Stimulated activated naive B cell treated with anti-CD40 and anti-IgM and Interleukin-4, amounts not matched to agents 10 μg/mL and 1 μg/mL and 100 μg/mL, for 72 hours (primary cell): ENCODE data around the gene BNC2.
"Not testable (repeated sequence)": the region's sequence is repeated elsewhere in the genome, so short reads cannot be mapped to it uniquely, and the experiment has no call there.

ENCODE experiments used
- ATAC-seq, 2 donors: fragments of 150-1000 bp; cut with Tn5 transposase; replicated peaks; 2 replicates each; pipeline ENCODE4 v1.10.0; 2021; ENCODE audit warnings: moderate library complexity in 1 of 2
- DNase-seq: peaks from one replicate; pipeline ENCODE4 v3.0.0; 2021
- H3K27ac Mint-ChIP-seq: one replicate; pipeline ENCODE4 v1.8.0; 2022; ENCODE audit warnings: mild to moderate bottlenecking, mixed read lengths
- H3K27me3 Mint-ChIP-seq, 2 donors: one replicate each; pipeline ENCODE4 v1.8.0; 2022; ENCODE audit warnings: mixed read lengths in 2 of 2
- H3K36me3 Mint-ChIP-seq, 2 donors: one replicate each; pipeline ENCODE4 v1.8.0; 2022; ENCODE audit warnings: mixed read lengths in 2 of 2, mild to moderate bottlenecking in 1 of 2
- H3K4me1 Mint-ChIP-seq, 2 donors: one replicate each; pipeline ENCODE4 v1.8.0; 2022; ENCODE audit warnings: mixed read lengths in 2 of 2, mild to moderate bottlenecking in 1 of 2
- H3K4me3 Mint-ChIP-seq, 2 donors: one replicate each; pipeline ENCODE4 v1.8.0; 2022; ENCODE audit warnings: mild to moderate bottlenecking in 2 of 2, mixed read lengths in 2 of 2, moderate library complexity in 1 of 2
- H3K9me3 Mint-ChIP-seq, 2 donors: one replicate each; pipeline ENCODE4 v1.8.0; 2022; ENCODE audit warnings: mixed read lengths in 2 of 2, mild to moderate bottlenecking in 1 of 2

The BNC2 gene

DNA sequence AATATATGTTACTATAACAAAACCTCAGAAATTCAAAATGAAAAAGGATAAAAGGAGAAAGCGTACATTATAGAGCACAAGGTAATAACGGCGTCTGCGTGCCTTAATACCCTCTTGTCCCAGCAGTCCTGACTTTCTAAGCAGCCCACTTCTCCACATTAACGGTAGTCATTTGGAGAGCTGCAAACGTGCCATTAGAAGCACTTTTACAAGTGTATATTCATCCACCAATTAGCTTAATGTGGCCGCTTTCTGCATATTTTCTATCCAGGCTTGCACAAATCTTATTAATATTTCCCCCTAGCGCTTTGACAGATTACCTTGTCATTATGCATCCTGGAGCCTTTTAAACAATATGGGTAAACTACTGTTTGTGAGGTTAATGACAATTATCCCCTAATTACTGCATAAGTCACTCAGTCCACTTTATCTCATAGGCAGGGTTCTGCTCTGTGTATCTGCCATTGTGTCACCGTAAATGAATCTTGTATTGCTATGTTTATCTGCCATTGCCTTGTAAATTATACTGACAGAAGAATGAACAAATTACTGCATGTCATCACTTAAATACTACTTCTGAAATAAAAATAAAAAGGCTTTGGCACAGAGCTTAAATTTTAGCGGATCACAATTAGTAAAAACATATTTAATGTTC lies 421.3 kb downstream of the BNC2 start:
- H3K27me3 Mint-ChIP-seq: no peaks in the 10 kb centered on the region
- no peaks in the 10 kb centered on the region for H3K36me3 Mint-ChIP-seq
- no peak overlapping the region for H3K4me3 Mint-ChIP-seq
- H3K4me1 Mint-ChIP-seq: no peaks in the 10 kb centered on the region
- DNase-seq: no peak
- no peak for ATAC-seq
- no peaks in the 10 kb centered on the region for H3K9me3 Mint-ChIP-seq
- H3K27ac Mint-ChIP-seq: no peak overlapping the region

DNA sequence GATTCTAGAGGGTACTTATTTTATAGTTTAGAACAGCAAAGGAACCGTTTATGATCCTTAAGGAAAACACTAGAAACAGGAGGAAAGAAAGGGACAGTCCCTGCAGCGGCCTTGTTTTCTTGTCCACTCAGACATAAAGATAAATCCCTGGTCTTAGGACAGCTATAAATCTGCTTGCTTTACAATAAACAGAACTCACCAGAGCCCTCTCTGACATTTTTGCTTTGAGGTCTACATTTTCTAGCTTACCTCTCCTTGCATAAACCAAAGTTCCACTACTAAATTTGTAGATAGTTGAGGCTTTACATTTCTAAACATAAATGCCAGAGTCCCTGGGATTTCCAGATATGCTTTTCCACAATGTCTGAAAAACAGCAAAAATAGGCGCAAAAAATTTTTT lies 422.5 kb downstream of the BNC2 start:
- ATAC-seq (no peak), DNase-seq (no peak)
- H3K27ac Mint-ChIP-seq: no peak overlapping the region
- no peaks in the 10 kb centered on the region for H3K27me3 Mint-ChIP-seq
- H3K36me3 Mint-ChIP-seq: no peaks in the 10 kb centered on the region
- H3K4me1 Mint-ChIP-seq: no peaks in the 10 kb centered on the region
- H3K9me3 Mint-ChIP-seq: no peaks in the 10 kb centered on the region
- no peak overlapping the region for H3K4me3 Mint-ChIP-seq

DNA sequence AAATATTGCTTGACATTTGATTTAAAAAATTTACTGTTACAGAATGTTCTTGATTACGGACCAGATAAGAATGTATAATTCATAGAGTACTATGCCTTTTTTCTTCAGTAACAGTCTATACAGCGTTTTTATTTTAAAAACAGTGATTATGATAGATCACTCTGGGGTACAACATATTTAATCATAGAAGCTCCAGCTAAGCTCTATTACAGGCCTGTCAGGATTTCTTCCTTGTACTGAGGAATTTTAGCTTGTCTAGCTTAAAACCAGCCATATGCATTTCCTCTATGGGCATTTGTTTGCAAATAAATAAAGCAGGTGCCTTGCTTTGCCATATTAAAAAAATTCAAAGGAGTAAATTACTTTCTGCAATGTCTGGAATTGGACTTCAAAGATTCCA lies 423.8 kb downstream of the BNC2 start:
- Mint-ChIP-seq H3K27me3 (no peaks in the 10 kb centered on the region), H3K4me1 (no peaks in the 10 kb centered on the region), H3K4me3 (no peak overlapping the region), H3K9me3 (no peaks in the 10 kb centered on the region), H3K27ac (no peak overlapping the region), H3K36me3 (no peaks in the 10 kb centered on the region)
- DNase-seq: no peak
- ATAC-seq: no peak

DNA sequence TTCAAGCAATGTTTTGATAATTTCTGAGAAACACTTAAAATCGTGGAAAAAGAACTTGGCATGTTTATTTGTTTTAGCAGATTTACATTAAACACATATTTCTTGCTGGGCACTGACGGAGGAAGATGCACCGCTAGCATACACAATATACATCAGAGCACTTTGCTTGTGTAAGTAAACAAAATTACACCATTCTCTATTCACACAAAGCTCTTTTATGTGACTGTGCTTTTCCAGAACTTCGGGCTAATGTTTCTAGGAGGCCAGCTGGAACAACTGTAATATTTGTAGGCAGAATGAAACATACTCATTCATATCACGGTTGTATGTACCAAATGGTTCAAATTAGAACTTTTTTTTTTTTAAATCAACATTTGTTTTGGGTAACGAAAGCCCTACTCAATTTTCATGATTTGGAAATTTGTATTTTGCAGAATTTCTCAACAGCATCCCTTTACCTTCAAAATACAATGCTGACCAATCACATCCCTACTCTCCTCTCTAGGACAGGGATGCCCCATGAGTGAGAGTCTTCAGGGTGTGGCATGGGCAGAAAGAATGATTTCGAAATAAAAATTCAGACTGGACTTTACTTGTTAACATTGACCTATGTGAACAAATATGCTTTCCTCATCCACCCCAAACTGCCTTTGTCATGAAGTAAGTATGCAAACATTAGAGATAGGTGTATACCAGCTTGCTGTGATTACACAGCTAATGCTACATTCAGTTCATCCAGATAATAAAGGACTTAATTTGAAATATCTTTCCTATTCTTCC lies 425.1 kb downstream of the BNC2 start:
- no peak overlapping the region for H3K27ac Mint-ChIP-seq
- DNase-seq: no peak

DNA sequence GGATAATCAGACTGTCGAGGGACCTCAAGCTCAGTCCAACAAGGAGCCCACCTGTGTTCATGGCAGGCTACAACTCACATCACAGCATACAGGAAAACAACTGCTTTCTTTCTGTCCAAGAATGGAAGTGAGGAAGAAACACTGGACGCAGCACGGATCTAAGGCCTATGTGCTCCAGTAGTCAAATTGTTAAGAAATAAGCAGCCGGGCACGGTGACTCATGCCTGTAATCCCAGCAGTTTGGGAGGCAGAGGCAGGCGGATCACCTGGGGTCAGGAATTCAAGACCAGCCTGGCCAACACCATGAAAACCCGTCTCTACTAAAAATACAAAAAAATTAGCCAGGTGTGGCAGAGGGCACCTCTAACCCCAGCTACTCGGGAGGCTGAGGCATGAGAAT lies 427.8 kb downstream of the BNC2 start:
- H3K27me3 Mint-ChIP-seq: no peaks in the 10 kb centered on the region
- no peaks in the 10 kb centered on the region for H3K36me3 Mint-ChIP-seq
- H3K27ac Mint-ChIP-seq: no peak overlapping the region
- peaks cover 3 to 4% of the 10 kb centered on the region in 2 donors for H3K9me3 Mint-ChIP-seq
- H3K4me3 Mint-ChIP-seq: no peak overlapping the region
- DNase-seq (no peak), ATAC-seq (no peak)
- no peaks in the 10 kb centered on the region for H3K4me1 Mint-ChIP-seq

More for the DNA sequence above, 425.1 kb downstream of the BNC2 start:
- ATAC-seq: no peak
- H3K9me3 Mint-ChIP-seq: no peaks in the 10 kb centered on the region
- no peak overlapping the region for H3K4me3 Mint-ChIP-seq
- no peaks in the 10 kb centered on the region for H3K4me1 Mint-ChIP-seq
- no peaks in the 10 kb centered on the region for H3K27me3 Mint-ChIP-seq
- H3K36me3 Mint-ChIP-seq: no peaks in the 10 kb centered on the region

DNA sequence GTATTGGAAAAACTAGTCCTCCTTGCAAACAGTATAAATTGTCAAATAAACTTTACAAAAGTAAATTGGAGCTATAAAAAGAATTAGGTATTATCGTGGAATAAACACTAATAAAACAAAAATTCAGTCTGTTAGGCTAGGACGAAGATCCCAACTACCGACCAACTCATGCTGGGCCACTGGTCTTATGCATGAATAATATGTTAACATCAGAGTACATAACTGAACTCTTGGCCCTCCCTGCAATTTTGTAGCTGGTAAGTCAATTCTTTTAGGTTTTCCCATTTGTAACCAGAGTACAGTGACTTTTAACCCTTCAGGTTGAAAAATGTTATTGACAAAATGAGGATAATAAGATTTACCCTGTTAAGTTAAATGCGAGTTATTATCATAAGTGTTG lies 428.7 kb downstream of the BNC2 start:
- DNase-seq: no peak
- no peak overlapping the region for H3K27ac Mint-ChIP-seq
- H3K36me3 Mint-ChIP-seq: no peaks in the 10 kb centered on the region
- H3K9me3 Mint-ChIP-seq: peaks cover 3 to 4% of the 10 kb centered on the region in 2 donors
- ATAC-seq: no peak
- H3K27me3 Mint-ChIP-seq: no peaks in the 10 kb centered on the region
- no peak overlapping the region for H3K4me3 Mint-ChIP-seq
- H3K4me1 Mint-ChIP-seq: no peaks in the 10 kb centered on the region

DNA sequence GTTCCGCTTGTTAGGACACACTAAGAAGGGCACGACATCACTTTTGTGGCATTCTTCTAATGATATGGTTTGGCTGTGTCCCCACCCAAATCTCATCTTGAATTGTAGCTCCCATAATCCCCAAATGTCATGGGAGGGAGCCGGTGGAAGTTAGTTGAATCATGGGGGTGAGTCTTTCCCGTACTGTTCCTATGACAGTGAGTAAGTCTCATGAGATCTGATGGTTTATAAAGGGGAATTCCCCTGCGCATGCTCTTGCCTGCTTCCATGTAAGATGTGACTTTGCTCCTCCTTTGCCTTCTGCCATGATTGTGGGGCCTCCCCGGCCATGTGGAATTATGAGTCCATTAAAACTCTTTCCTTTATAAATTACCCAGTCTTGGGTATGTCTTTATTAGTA lies 431.6 kb downstream of the BNC2 start:
- not testable (repeated sequence) for ATAC-seq, H3K4me1 Mint-ChIP-seq, H3K4me3 Mint-ChIP-seq, H3K27ac Mint-ChIP-seq, H3K36me3 Mint-ChIP-seq, DNase-seq, H3K27me3 Mint-ChIP-seq
- peaks cover 9 to 11% of the 10 kb centered on the region in 2 donors for H3K9me3 Mint-ChIP-seq

DNA sequence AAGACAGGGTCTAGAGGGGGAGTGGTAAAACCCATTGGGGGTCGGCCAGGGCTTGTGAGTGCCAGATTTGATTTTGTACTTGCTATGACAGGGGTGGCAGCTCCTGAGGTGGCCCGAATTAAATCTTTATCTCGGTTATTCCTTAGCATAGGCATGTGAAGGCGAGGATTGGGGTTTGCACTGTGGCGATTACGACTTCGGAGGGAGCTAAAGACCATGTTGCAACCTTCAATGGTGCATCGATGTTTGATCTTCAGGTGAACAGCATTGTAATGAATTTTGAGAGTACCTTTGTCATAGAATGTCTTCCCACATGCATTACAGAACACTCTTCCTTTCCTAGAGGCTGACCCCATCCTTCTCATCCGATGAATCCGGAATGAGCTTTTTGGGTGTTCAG lies 433.9 kb downstream of the BNC2 start:
- DNase-seq (no peak), ATAC-seq (no peak)
- H3K27ac Mint-ChIP-seq: no peak overlapping the region
- H3K36me3 Mint-ChIP-seq: no peaks in the 10 kb centered on the region
- no peak overlapping the region for H3K4me3 Mint-ChIP-seq
- no peaks in the 10 kb centered on the region for H3K27me3 Mint-ChIP-seq
- H3K4me1 Mint-ChIP-seq: no peaks in the 10 kb centered on the region
- peaks cover 9 to 14% of the 10 kb centered on the region in 2 donors for H3K9me3 Mint-ChIP-seq

DNA sequence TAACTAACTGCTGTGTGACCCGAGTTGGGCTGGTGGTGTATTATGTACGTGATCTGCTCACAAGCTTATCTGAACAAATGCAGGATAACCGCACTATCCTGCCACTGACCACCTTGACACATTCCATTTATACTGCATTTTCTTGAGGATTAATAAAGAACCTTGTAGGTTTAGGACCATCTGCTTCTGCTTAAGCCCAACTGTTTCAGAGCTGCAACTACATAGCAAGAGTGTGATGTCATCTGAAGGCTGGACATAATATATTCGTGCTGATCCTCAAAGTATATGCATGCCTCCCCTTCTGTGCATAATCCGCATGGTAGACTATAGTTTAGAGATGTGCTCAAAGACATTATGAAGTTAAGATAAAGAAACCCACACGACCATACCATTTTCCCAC lies 435.9 kb downstream of the BNC2 start:
- Mint-ChIP-seq H3K9me3 (peaks cover 11 to 14% of the 10 kb centered on the region in 2 donors), H3K27me3 (no peaks in the 10 kb centered on the region), H3K27ac (no peak overlapping the region), H3K4me1 (no peaks in the 10 kb centered on the region), H3K4me3 (no peak overlapping the region), H3K36me3 (no peaks in the 10 kb centered on the region)
- ATAC-seq (no peak), DNase-seq (no peak)

DNA sequence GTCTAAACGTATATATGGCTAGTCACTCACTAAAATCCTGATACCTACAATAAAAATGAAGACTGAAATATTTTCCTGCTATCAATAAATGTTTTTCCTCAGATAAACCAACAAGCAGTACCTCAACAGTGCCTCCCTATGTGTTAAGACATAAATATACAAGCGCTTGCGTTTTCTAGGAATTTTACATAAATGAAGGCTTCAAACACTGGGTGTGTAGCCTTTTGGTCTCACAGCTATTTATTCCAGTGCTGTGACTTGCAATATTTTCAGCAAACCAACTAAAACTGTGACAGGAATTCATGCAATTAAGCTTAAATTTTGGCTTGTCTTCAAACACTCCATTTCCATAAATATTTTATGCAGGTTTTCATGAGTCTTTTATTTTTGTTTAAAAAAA lies 437.0 kb downstream of the BNC2 start:
- Mint-ChIP-seq H3K27me3 (no peaks in the 10 kb centered on the region), H3K27ac (no peak overlapping the region), H3K36me3 (no peaks in the 10 kb centered on the region), H3K4me1 (no peaks in the 10 kb centered on the region), H3K9me3 (peaks cover 8 to 10% of the 10 kb centered on the region in 2 donors), H3K4me3 (no peak overlapping the region)
- no peak for DNase-seq
- no peak for ATAC-seq

DNA sequence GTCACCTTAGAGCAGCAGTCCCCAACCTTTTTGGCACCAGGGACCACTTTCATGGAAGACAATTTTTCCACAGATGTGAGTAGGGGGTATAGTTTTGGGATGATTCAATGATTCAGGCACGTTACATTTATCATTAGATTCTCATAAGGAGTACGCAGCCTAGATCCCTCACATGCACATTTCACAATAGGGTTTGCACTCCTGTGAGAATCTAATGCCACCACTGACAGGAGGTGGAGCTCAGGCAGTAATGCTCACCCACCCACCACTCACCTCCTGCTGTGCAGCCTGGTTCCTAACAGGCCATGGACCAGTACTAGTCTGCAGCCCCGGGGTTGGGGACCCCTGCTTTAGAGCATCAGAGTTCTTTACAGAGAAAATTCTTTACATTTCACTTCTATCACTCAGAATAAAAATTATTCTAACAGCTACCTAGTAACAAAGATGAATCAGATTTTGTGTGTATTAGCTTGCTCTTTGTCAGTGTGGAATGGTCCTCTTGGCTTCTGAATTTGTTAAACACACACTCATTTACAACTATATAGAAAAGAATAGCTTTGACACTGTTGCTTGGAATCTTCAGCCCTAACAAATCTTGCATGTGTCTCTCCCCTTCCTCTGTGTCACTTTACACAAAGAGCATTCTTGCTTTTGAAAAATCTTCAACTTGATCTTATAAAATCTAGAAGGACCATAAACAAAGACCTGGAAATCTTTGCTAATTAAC lies 438.6 kb downstream of the BNC2 start:
- no peaks in the 10 kb centered on the region for H3K27me3 Mint-ChIP-seq
- no peak for ATAC-seq
- peaks cover 8 to 10% of the 10 kb centered on the region in 2 donors for H3K9me3 Mint-ChIP-seq
- no peak for DNase-seq
- H3K4me1 Mint-ChIP-seq: no peaks in the 10 kb centered on the region
- H3K27ac Mint-ChIP-seq: no peak overlapping the region
- H3K36me3 Mint-ChIP-seq: no peaks in the 10 kb centered on the region
- H3K4me3 Mint-ChIP-seq: no peak overlapping the region

DNA sequence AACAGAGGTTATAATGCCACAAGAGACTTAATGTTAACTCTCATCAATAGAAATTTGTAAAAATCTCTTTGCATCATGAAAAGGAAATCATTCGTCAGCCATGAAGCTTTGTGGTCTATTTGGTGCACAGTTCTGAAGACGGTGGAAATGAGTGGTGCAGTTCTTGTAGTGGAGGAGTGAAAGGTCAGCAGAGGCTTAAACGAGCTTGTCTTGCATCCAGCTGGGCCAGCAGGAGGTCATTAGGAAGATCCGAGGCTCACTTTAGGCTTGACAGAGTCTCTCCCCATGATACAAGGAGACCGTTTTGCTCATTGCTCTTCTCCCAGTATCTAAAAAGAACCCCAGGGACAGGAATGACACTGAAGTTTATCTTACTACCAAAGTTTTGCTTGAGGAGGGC lies 440.8 kb downstream of the BNC2 start:
- Mint-ChIP-seq H3K4me1 (no peaks in the 10 kb centered on the region), H3K9me3 (peaks cover 2 to 3% of the 10 kb centered on the region in 2 donors), H3K27ac (no peak overlapping the region), H3K27me3 (no peaks in the 10 kb centered on the region), H3K4me3 (no peak overlapping the region), H3K36me3 (no peaks in the 10 kb centered on the region)
- DNase-seq: no peak
- no peak for ATAC-seq

DNA sequence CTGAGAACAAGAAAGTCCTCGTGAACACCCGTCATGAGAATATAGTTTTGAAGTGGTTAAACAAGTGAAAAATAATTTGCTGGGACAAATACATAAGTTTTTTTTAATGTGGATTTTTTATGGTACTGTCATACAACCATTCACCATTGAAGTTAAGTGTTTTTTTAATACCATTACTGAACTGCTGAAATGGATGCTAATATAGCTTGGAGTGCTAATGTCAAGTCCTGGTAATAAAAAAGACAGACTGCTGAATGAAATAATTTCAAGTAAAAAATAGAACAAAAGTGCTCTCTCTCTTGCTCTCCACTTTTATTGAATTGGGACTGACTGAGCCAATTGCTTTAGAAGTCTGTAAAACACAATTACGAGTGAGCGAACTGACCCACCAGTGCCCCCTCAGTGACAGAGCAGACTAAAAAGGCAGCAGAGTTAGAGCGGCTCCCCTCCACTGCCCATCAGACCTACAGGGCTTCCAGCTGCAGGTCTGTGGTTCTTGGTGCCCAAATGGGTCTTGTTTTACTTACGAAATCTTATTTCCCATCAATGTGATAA lies 442.5 kb downstream of the BNC2 start:
- H3K4me1 Mint-ChIP-seq: no peaks in the 10 kb centered on the region
- no peak overlapping the region for H3K4me3 Mint-ChIP-seq
- no peaks in the 10 kb centered on the region for H3K36me3 Mint-ChIP-seq
- no peak overlapping the region for H3K27ac Mint-ChIP-seq
- no peak for ATAC-seq
- H3K9me3 Mint-ChIP-seq: peaks cover 2 to 3% of the 10 kb centered on the region in 2 donors
- DNase-seq: no peak
- no peaks in the 10 kb centered on the region for H3K27me3 Mint-ChIP-seq

DNA sequence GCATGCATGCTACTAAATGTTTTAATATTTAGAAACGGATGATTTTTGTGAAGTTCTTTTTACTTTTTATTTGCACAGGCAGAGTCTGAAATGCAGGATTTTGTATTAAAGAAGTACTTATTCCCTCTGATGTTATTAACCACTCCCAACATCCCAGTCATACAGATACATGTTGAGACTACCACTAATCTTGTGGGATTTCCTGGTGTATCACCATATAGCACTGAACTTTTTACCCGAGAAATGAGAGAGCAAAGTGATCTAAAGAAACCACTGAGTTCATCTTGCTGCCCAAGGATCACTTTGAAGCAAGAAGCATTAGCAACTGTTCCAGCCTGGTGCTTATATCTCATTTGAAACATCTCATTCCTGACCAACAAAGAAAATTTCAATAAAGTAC lies 443.8 kb downstream of the BNC2 start:
- Mint-ChIP-seq H3K9me3 (peaks cover 0 to 6% of the 10 kb centered on the region in 2 donors), H3K4me3 (no peak overlapping the region), H3K4me1 (no peaks in the 10 kb centered on the region), H3K27ac (no peak overlapping the region), H3K36me3 (no peaks in the 10 kb centered on the region), H3K27me3 (no peaks in the 10 kb centered on the region)
- DNase-seq: no peak
- no peak for ATAC-seq
